K562 (cell line): Measurements from ENCODE around the gene FAT2. TPM values are rescaled to one million over a fixed set of nuclear protein-coding genes. Genes with fewer than 3 reads are reported as not detected.

Source experiments
- ARID1B ChIP-seq: fragments of 450-650 bp; IDR thresholded peaks from 2 replicates; pipeline ENCODE4 v1.6.1; 2016; ENCODE audit warnings: antibody characterized with exemption, mild to moderate bottlenecking, inconsistent platforms
- HDAC1 ChIP-seq, 2 experiments: fragments of 450-650 bp; IDR thresholded peaks; 2 replicates each; pipeline ENCODE4 v1.6.1; 2016 to 2017; ENCODE audit warnings: inconsistent platforms in 1 of 2, mild to moderate bottlenecking in 1 of 2, moderate library complexity in 1 of 2
- MTA2 ChIP-seq: fragments of 450-650 bp; IDR thresholded peaks from 2 replicates; pipeline ENCODE4 v1.6.1; 2016; ENCODE audit warnings: low read depth
- STAT5A ChIP-seq: IDR thresholded peaks from 2 replicates; pipeline ENCODE4 v1.6.1; 2012; ENCODE audit warnings: low read length, inconsistent platforms, borderline replicate concordance
- TAL1 ChIP-seq: fragments of 450-650 bp; IDR thresholded peaks from 2 replicates; pipeline ENCODE4 v1.6.1; 2016; ENCODE audit warnings: mild to moderate bottlenecking
- TCF3 ChIP-seq: sonication (generic); formaldehyde crosslinking; IDR thresholded peaks from 2 replicates; pipeline ENCODE4 v1.4.0; 2020; ENCODE audit warnings: mild to moderate bottlenecking, missing genetic modification reagents
- TEAD4 ChIP-seq, 2 experiments: sonication (generic) in 1 of 2; formaldehyde crosslinking in 1 of 2; IDR thresholded peaks; 2 replicates each; pipeline versions ENCODE4 v1.6.1 to v1.8.0; 2012 to 2022; ENCODE audit warnings: borderline replicate concordance in 1 of 2, inconsistent platforms in 1 of 2, low read length in 1 of 2, mild to moderate bottlenecking in 1 of 2, missing genetic modification reagents in 1 of 2
- THRAP3 ChIP-seq: fragments of 450-650 bp; IDR thresholded peaks from 2 replicates; pipeline ENCODE4 v1.6.1; 2016; ENCODE audit warnings: mild to moderate bottlenecking, inconsistent platforms, borderline replicate concordance
- ZNF12 ChIP-seq: sonication (generic); formaldehyde crosslinking; IDR thresholded peaks from 2 replicates; pipeline ENCODE4 v1.4.0; 2020; ENCODE audit warnings: mild to moderate bottlenecking, missing genetic modification reagents
- ZNF175 ChIP-seq: fragments of 200-800 bp; sonication (Bioruptor generic); IDR thresholded peaks from 2 replicates; pipeline ENCODE4 v1.6.1; 2016; ENCODE audit warnings: low read depth, mild to moderate bottlenecking, missing genetic modification characterization, missing compliant biosample characterization
- polyA plus RNA-seq, 8 experiments: library from polyadenylated mRNA; depleted of rRNA in 4 of 8; stranded (reverse) in 5 of 8; unstranded in 3 of 8; fragments of >200 nt; fragmentation: Nextera tagmentation in 2 of 8; fragmentation: Illumina TruSeq in 1 of 8; extraction: Ambion mirVana in 2 of 8; extraction: Trizol in 1 of 8; gene quantifications; 2 replicates each; pipeline versions ENCODE4 v1.2.1 to v1.2.3, GENCODE V29; 2011 to 2014; ENCODE audit warnings: inconsistent platforms in 1 of 8, missing spikeins in 1 of 8
- total RNA-seq, 7 experiments: library from RNA; depleted of rRNA in 6 of 7; stranded (reverse); fragments of >200 nt in 6 of 7; fragmentation: Illumina TruSeq in 2 of 7; extraction: Trizol in 2 of 7; gene quantifications; 2 replicates each; pipeline versions ENCODE4 v1.2.1 to v1.2.3, GENCODE V29; 2011 to 2021; ENCODE audit warnings: low replicate concordance in 1 of 7
- TF ChIP-seq, protein P1 (sequence below), 2 experiments: fragments of 450-650 bp in 1 of 2; sonication (generic) in 1 of 2; formaldehyde crosslinking; conservative IDR thresholded peaks; 2 replicates each; pipeline versions ENCODE4 v1.4.0 to v1.8.1; 2020 to 2022; ENCODE audit warnings: mild to moderate bottlenecking in 1 of 2, missing genetic modification reagents in 1 of 2
- TF ChIP-seq, protein P2 (sequence below): sonication (generic); formaldehyde crosslinking; IDR thresholded peaks from 2 replicates; pipeline ENCODE4 v1.8.1; 2023; ENCODE audit warnings: mild to moderate bottlenecking, missing genetic modification reagents
- TF ChIP-seq, protein P3 (sequence below): fragments of 450-650 bp; IDR thresholded peaks from 2 replicates; pipeline ENCODE4 v1.6.1; 2016; ENCODE audit warnings: mild to moderate bottlenecking, moderate library complexity

FAT2 gene
- total and polyA plus RNA-seq, 9 of the 15 experiments (the other 6 are each of a cell fraction or from before 2014, with no cell fraction given), result not detected

DNA sequence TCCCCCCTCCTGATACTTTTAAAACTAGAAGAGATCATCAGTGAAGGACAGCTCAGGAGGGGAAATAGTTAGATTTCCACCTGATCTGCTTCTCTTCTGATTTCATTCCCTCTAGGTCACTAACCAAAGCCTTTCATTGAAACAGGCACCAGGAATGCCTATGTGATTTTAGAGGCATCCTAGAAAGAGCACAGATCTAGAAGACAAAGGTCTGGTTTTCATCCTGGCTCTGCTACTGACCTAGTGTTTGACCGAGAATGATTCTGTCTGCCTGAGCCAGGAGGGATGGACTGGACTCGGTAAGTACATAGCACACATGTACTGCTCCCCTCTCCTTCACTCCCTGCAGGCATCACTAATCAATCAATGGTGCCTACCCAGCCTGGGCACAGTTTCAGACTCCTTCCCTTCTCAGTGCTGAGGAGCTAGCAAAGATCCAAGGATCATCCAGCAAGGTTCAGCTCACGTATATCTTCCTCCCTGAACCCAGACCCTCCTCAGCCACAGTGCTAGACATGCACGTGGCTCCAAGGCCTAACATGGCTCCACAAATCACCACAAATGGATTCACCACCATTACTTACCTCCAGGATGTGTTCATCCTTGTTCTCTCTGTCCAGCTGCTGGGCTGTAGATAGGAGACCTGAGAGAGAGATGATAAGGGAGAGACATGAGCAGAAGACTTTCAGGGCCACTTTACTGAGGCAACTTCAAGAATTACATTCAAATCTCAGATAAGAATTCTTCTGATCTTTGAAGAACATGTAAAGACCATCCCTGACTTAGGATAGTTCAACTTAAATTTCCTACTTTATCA, 35.2 kb downstream of the FAT2 start (continued):
- TF ChIP-seq ZNF175, result no peak
- TF ChIP-seq STAT5A, result peak; percentile 22; the same call in 1 of the 2 replicates
- TF ChIP-seq TEAD4 (IDR thresholded peaks at IDR 0.05; ENCODE audit: low read length), result peak; percentile 83
- TF ChIP-seq TEAD4 (CRISPR knock-in tag; IDR thresholded peaks at IDR 0.05; ENCODE audit: borderline replicate concordance), result no peak
- TF ChIP-seq, protein P1, sequence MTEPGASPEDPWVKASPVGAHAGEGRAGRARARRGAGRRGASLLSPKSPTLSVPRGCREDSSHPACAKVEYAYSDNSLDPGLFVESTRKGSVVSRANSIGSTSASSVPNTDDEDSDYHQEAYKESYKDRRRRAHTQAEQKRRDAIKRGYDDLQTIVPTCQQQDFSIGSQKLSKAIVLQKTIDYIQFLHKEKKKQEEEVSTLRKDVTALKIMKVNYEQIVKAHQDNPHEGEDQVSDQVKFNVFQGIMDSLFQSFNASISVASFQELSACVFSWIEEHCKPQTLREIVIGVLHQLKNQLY (CRISPR knock-in tag; conservative IDR thresholded peaks at IDR 0.05), result no peak
- no peak for TF ChIP-seq HDAC1 (IDR thresholded peaks at IDR 0.05)
- TF ChIP-seq, protein P2, sequence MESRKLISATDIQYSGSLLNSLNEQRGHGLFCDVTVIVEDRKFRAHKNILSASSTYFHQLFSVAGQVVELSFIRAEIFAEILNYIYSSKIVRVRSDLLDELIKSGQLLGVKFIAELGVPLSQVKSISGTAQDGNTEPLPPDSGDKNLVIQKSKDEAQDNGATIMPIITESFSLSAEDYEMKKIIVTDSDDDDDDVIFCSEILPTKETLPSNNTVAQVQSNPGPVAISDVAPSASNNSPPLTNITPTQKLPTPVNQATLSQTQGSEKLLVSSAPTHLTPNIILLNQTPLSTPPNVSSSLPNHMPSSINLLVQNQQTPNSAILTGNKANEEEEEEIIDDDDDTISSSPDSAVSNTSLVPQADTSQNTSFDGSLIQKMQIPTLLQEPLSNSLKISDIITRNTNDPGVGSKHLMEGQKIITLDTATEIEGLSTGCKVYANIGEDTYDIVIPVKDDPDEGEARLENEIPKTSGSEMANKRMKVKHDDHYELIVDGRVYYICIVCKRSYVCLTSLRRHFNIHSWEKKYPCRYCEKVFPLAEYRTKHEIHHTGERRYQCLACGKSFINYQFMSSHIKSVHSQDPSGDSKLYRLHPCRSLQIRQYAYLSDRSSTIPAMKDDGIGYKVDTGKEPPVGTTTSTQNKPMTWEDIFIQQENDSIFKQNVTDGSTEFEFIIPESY (CRISPR knock-in tag), result no peak
- TF ChIP-seq ARID1B, result peak; percentile 67
- TF ChIP-seq TAL1, result peak; percentile 78
- TF ChIP-seq, protein P3, sequence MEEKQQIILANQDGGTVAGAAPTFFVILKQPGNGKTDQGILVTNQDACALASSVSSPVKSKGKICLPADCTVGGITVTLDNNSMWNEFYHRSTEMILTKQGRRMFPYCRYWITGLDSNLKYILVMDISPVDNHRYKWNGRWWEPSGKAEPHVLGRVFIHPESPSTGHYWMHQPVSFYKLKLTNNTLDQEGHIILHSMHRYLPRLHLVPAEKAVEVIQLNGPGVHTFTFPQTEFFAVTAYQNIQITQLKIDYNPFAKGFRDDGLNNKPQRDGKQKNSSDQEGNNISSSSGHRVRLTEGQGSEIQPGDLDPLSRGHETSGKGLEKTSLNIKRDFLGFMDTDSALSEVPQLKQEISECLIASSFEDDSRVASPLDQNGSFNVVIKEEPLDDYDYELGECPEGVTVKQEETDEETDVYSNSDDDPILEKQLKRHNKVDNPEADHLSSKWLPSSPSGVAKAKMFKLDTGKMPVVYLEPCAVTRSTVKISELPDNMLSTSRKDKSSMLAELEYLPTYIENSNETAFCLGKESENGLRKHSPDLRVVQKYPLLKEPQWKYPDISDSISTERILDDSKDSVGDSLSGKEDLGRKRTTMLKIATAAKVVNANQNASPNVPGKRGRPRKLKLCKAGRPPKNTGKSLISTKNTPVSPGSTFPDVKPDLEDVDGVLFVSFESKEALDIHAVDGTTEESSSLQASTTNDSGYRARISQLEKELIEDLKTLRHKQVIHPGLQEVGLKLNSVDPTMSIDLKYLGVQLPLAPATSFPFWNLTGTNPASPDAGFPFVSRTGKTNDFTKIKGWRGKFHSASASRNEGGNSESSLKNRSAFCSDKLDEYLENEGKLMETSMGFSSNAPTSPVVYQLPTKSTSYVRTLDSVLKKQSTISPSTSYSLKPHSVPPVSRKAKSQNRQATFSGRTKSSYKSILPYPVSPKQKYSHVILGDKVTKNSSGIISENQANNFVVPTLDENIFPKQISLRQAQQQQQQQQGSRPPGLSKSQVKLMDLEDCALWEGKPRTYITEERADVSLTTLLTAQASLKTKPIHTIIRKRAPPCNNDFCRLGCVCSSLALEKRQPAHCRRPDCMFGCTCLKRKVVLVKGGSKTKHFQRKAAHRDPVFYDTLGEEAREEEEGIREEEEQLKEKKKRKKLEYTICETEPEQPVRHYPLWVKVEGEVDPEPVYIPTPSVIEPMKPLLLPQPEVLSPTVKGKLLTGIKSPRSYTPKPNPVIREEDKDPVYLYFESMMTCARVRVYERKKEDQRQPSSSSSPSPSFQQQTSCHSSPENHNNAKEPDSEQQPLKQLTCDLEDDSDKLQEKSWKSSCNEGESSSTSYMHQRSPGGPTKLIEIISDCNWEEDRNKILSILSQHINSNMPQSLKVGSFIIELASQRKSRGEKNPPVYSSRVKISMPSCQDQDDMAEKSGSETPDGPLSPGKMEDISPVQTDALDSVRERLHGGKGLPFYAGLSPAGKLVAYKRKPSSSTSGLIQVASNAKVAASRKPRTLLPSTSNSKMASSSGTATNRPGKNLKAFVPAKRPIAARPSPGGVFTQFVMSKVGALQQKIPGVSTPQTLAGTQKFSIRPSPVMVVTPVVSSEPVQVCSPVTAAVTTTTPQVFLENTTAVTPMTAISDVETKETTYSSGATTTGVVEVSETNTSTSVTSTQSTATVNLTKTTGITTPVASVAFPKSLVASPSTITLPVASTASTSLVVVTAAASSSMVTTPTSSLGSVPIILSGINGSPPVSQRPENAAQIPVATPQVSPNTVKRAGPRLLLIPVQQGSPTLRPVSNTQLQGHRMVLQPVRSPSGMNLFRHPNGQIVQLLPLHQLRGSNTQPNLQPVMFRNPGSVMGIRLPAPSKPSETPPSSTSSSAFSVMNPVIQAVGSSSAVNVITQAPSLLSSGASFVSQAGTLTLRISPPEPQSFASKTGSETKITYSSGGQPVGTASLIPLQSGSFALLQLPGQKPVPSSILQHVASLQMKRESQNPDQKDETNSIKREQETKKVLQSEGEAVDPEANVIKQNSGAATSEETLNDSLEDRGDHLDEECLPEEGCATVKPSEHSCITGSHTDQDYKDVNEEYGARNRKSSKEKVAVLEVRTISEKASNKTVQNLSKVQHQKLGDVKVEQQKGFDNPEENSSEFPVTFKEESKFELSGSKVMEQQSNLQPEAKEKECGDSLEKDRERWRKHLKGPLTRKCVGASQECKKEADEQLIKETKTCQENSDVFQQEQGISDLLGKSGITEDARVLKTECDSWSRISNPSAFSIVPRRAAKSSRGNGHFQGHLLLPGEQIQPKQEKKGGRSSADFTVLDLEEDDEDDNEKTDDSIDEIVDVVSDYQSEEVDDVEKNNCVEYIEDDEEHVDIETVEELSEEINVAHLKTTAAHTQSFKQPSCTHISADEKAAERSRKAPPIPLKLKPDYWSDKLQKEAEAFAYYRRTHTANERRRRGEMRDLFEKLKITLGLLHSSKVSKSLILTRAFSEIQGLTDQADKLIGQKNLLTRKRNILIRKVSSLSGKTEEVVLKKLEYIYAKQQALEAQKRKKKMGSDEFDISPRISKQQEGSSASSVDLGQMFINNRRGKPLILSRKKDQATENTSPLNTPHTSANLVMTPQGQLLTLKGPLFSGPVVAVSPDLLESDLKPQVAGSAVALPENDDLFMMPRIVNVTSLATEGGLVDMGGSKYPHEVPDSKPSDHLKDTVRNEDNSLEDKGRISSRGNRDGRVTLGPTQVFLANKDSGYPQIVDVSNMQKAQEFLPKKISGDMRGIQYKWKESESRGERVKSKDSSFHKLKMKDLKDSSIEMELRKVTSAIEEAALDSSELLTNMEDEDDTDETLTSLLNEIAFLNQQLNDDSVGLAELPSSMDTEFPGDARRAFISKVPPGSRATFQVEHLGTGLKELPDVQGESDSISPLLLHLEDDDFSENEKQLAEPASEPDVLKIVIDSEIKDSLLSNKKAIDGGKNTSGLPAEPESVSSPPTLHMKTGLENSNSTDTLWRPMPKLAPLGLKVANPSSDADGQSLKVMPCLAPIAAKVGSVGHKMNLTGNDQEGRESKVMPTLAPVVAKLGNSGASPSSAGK, result no peak
- TF ChIP-seq THRAP3, result no peak
- TF ChIP-seq MTA2, result peak; percentile 33
- peak; percentile 62 for TF ChIP-seq TCF3 (CRISPR knock-in tag)
- no peak for TF ChIP-seq ZNF12 (CRISPR knock-in tag)
